OCI-LY7 (cell line): Measurements from ENCODE around the gene PFKP.

Experiments
- CTCF ChIP-seq: fragments of 200-600 bp; sonication (generic); conservative IDR thresholded peaks from 2 replicates; pipeline ENCODE4 v1.5.1; 2014; ENCODE audit warnings: mild to moderate bottlenecking, antibody characterized with exemption, low read length, moderate library complexity, mixed read lengths
- EZH2phosphoT487 ChIP-seq: fragments of 200-600 bp; sonication (generic); IDR thresholded peaks from 2 replicates; pipeline ENCODE4 v1.6.1; 2018; ENCODE audit warnings: low read depth, borderline replicate concordance, mild to moderate bottlenecking, mixed run types, antibody characterized with exemption, low read length, moderate library complexity, mixed read lengths

- TF ChIP-seq EZH2phosphoT487 (no peak), CTCF (peak; percentile 38; the same call in 1 of the 2 replicates)
These were observed 95.2 kb downstream of the PFKP start for GRCh38 chr10:3162533-3162932.
